ENCODE measurements around the gene MED10.

- TF ChIP-seq POLR2A (IDR thresholded peaks at IDR 0.05; ENCODE audit: low read depth, low read length): no peak
- TF ChIP-seq TAF1 (IDR thresholded peaks at IDR 0.05; ENCODE audit: borderline replicate concordance, low read depth, low read length): no peak
Measured at GRCh38 chr5:6417657-6418056, 39.3 kb upstream of the MED10 start.

All from GM12892 (cell line).